GM23338 (cell line): ENCODE results near the gene CBFA2T2. TPM values are rescaled to one million over a fixed set of nuclear protein-coding genes. Genes with fewer than 3 reads are reported as not detected.
"Not testable (repeated sequence)": the region's sequence is repeated elsewhere in the genome, so short reads cannot be mapped to it uniquely, and the experiment has no call there.

ENCODE experiments used
- ATAC-seq: fragments of 200-7000 bp; cut with Tn5 transposase; 3 replicates; pipeline ENCODE4 v1.9.1; 2020
- DNase-seq: peaks from one replicate; pipeline ENCODE4 v3.0.0-alpha.2; 2015; ENCODE audit warnings: low spot score
- H2AFZ ChIP-seq: fragments of 200-600 bp; sonication (generic); 2 replicates; pipeline ENCODE4 v1.8.0; 2016; ENCODE audit warnings: antibody characterized with exemption, mild to moderate bottlenecking, moderate library complexity
- H3F3A ChIP-seq: fragments of 200-600 bp; sonication (generic); replicated peaks from 2 replicates; pipeline ENCODE4 v1.8.0; 2017; ENCODE audit warnings: antibody characterized with exemption, mixed run types, low read depth
- H3K27ac ChIP-seq: fragments of 200-600 bp; sonication (generic); 2 replicates; pipeline ENCODE4 v1.6.1; 2016; ENCODE audit warnings: low read depth
- H3K27me3 ChIP-seq: fragments of 200-600 bp; sonication (generic); 2 replicates; pipeline ENCODE4 v1.8.0; 2016; ENCODE audit warnings: mild to moderate bottlenecking, mixed run types, moderate library complexity; ENCODE audit not compliant: insufficient read depth
- H3K36me3 ChIP-seq: fragments of 200-600 bp; sonication (generic); 2 replicates; pipeline ENCODE4 v1.8.0; 2016; ENCODE audit warnings: mild to moderate bottlenecking; ENCODE audit not compliant: insufficient read depth
- H3K4me1 ChIP-seq: fragments of 200-600 bp; sonication (generic); 2 replicates; pipeline ENCODE4 v1.8.0; 2016; ENCODE audit warnings: mild to moderate bottlenecking, moderate library complexity; ENCODE audit not compliant: insufficient read depth
- H3K4me2 ChIP-seq: fragments of 200-600 bp; sonication (generic); 2 replicates; pipeline ENCODE4 v1.7.1; 2017; ENCODE audit warnings: mixed run types
- H3K4me3 ChIP-seq: fragments of 200-600 bp; sonication (generic); 2 replicates; pipeline ENCODE4 v1.6.1; 2016; ENCODE audit warnings: mixed run types
- H3K79me2 ChIP-seq: fragments of 200-600 bp; sonication (generic); replicated peaks from 2 replicates; pipeline ENCODE4 v1.8.0; 2017; ENCODE audit warnings: mild to moderate bottlenecking; ENCODE audit not compliant: insufficient read depth
- H3K9me2 ChIP-seq: fragments of 200-600 bp; sonication (generic); 2 replicates; pipeline ENCODE4 v1.8.0; 2017; ENCODE audit not compliant: insufficient read depth
- H4K20me1 ChIP-seq: fragments of 200-600 bp; sonication (generic); replicated peaks from 2 replicates; pipeline ENCODE4 v1.8.0; 2017; ENCODE audit warnings: mild to moderate bottlenecking; ENCODE audit not compliant: insufficient read depth
- H3K27ac Mint-ChIP-seq: 2 replicates; pipeline ENCODE4 v1.8.0; 2020; ENCODE audit warnings: inconsistent platforms, mild to moderate bottlenecking, moderate library complexity, mixed read lengths
- H3K27me3 Mint-ChIP-seq: 3 replicates; pipeline ENCODE4 v1.8.0; 2022; ENCODE audit warnings: low read depth, mild to moderate bottlenecking, moderate library complexity, mixed read lengths, inconsistent platforms; ENCODE audit not compliant: insufficient read depth, poor library complexity
- H3K36me3 Mint-ChIP-seq: 3 replicates; pipeline ENCODE4 v1.8.0; 2021; ENCODE audit warnings: low read depth, mild to moderate bottlenecking, inconsistent platforms, moderate library complexity, mixed read lengths
- H3K4me1 Mint-ChIP-seq: 3 replicates; pipeline ENCODE4 v1.8.0; 2020; ENCODE audit warnings: mild to moderate bottlenecking, inconsistent platforms, mixed read lengths
- H3K4me3 Mint-ChIP-seq: 3 replicates; pipeline ENCODE4 v1.8.0; 2021; ENCODE audit warnings: moderate library complexity, mild to moderate bottlenecking, inconsistent platforms, mixed read lengths
- H3K9me3 Mint-ChIP-seq: 3 replicates; pipeline ENCODE4 v1.8.0; 2020; ENCODE audit warnings: moderate library complexity, mild to moderate bottlenecking, inconsistent platforms, mixed read lengths
- CTCF ChIP-seq, 2 experiments: fragments of 200-600 bp in 1 of 2; sonication (generic) in 1 of 2; conservative IDR thresholded peaks; 2 replicates each; pipeline versions ENCODE4 v1.5.1 to v1.6.1; 2016 to 2017; ENCODE audit warnings: antibody characterized with exemption in 2 of 2, low read depth in 2 of 2, mild to moderate bottlenecking in 2 of 2, moderate library complexity in 1 of 2
- ETS1 ChIP-seq: IDR thresholded peaks from 2 replicates; pipeline ENCODE4 v1.6.1; 2016; ENCODE audit warnings: antibody characterized with exemption
- EZH2 ChIP-seq: fragments of 200-600 bp; sonication (generic); IDR thresholded peaks from one replicate; pipeline ENCODE4 v1.8.0; 2017; ENCODE audit warnings: antibody characterized with exemption, mild to moderate bottlenecking, low read depth; ENCODE audit not compliant: unreplicated experiment
- NANOG ChIP-seq: IDR thresholded peaks from 2 replicates; pipeline ENCODE4 v1.6.1; 2016; ENCODE audit warnings: antibody characterized with exemption, borderline replicate concordance
- POLR2AphosphoS5 ChIP-seq: IDR thresholded peaks from 2 replicates; pipeline ENCODE4 v1.6.1; 2016; ENCODE audit warnings: antibody characterized with exemption, low read depth
- ZNF114 ChIP-seq: fragments of 250-450 bp; sonication (Bioruptor Pico); IDR thresholded peaks from 2 replicates; pipeline ENCODE4 v1.5.0; 2020; ENCODE audit warnings: mild to moderate bottlenecking, moderate library complexity
- ZNF331 ChIP-seq: fragments of 250-450 bp; sonication (Bioruptor Pico); IDR thresholded peaks from 2 replicates; pipeline ENCODE4 v1.5.0; 2020; ENCODE audit warnings: low read depth, mild to moderate bottlenecking, moderate library complexity
- ZNF462 ChIP-seq: fragments of 250-450 bp; sonication (Bioruptor Pico); IDR thresholded peaks from 2 replicates; pipeline ENCODE4 v1.5.0; 2020; ENCODE audit warnings: mild to moderate bottlenecking, moderate library complexity
- polyA plus RNA-seq: library from polyadenylated mRNA; unstranded; fragments of >200 nt; fragmentation: Nextera tagmentation; extraction: Ambion mirVana; gene quantifications from 2 replicates; pipeline ENCODE4 v1.2.1, GENCODE V29; 2016
- total RNA-seq: library from RNA; depleted of rRNA; stranded (reverse); fragments of >200 nt; shearing (Covaris generic); gene quantifications from 2 replicates; pipeline ENCODE4 v1.2.3, GENCODE V29; 2014
- TF ChIP-seq, protein P1 (sequence below): IDR thresholded peaks from one replicate; pipeline ENCODE4 v1.6.1; 2018; ENCODE audit warnings: antibody characterized with exemption; ENCODE audit not compliant: unreplicated experiment

Gene CBFA2T2
- total and polyA plus RNA-seq, 2 experiments from 2014 or later = 12.7 to 15.8 TPM

- not testable (repeated sequence) for H3K4me3 ChIP-seq, H3K4me3 Mint-ChIP-seq, H3K4me1 ChIP-seq, H3K79me2 ChIP-seq, H2AFZ ChIP-seq, H3K27me3 ChIP-seq, H3K4me2 ChIP-seq, H3K4me1 Mint-ChIP-seq, DNase-seq, H3K9me2 ChIP-seq, H3K36me3 ChIP-seq, H3K27me3 Mint-ChIP-seq, H3F3A ChIP-seq, ATAC-seq, H3K27ac Mint-ChIP-seq, H4K20me1 ChIP-seq, H3K27ac ChIP-seq
- peaks cover 23% of the 10 kb centered on the region for H3K9me3 Mint-ChIP-seq
- peaks cover 13% of the 10 kb centered on the region for H3K36me3 Mint-ChIP-seq
These were observed 45.8 kb downstream of the CBFA2T2 start for GRCh38 chr20:33535717-33536116.

DNA sequence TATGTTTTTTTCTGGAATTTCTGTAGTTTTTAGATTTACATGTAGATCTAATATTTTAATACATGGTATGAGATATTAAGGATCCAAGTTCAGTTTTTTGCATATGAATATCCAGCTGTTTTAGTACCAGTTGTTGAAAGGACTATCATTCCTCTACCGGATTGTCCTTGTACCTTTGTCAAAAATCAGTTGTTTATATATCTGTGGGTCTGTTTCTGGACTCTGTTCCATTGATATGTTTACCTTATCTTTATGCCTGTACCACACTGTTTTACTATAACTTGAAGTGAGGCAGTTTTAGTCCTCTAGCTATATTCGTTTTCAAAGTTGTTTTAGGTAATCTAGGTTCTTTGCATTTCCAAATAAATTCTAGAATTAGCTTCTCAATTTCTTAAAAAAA is 47.7 kb downstream of the CBFA2T2 start:
- Mint-ChIP-seq H3K4me3 (no peak overlapping the region), H3K27ac (no peak overlapping the region), H3K9me3 (peaks cover 23% of the 10 kb centered on the region), H3K27me3 (no peaks in the 10 kb centered on the region), H3K36me3 (peaks cover 13% of the 10 kb centered on the region), H3K4me1 (no peaks in the 10 kb centered on the region)
- Histone ChIP-seq H3K4me1 (no peaks in the 10 kb centered on the region), H3K27me3 (no peaks in the 10 kb centered on the region), H3K9me2 (no peaks in the 10 kb centered on the region), H3K4me2 (no peak overlapping the region), H3K79me2 (0 out of 2 replicates have a peak, but pooled peaks cover 14% of the 10 kb centered on the region), H3K36me3 (peaks cover 4% of the 10 kb centered on the region; the same call in 1 of the 2 replicates), H3K4me3 (no peak overlapping the region), H3F3A (no peaks in the 10 kb centered on the region), H3K27ac (no peak overlapping the region), H4K20me1 (peaks cover 7% of the 10 kb centered on the region; the same call in 1 of the 2 replicates), H2AFZ (no peak overlapping the region)
- DNase-seq (no peak), ATAC-seq (no peak)
- TF ChIP-seq POLR2AphosphoS5 (no peak), CTCF (conservative IDR thresholded peaks at IDR 0.05; ENCODE audit: low read depth in 2 of 2) (no peak), EZH2 (no peak), NANOG (no peak), ETS1 (no peak), ZNF462 (CRISPR knock-in tag) (no peak), ZNF114 (CRISPR knock-in tag) (no peak), ZNF331 (no peak)
- TF ChIP-seq, protein P1, sequence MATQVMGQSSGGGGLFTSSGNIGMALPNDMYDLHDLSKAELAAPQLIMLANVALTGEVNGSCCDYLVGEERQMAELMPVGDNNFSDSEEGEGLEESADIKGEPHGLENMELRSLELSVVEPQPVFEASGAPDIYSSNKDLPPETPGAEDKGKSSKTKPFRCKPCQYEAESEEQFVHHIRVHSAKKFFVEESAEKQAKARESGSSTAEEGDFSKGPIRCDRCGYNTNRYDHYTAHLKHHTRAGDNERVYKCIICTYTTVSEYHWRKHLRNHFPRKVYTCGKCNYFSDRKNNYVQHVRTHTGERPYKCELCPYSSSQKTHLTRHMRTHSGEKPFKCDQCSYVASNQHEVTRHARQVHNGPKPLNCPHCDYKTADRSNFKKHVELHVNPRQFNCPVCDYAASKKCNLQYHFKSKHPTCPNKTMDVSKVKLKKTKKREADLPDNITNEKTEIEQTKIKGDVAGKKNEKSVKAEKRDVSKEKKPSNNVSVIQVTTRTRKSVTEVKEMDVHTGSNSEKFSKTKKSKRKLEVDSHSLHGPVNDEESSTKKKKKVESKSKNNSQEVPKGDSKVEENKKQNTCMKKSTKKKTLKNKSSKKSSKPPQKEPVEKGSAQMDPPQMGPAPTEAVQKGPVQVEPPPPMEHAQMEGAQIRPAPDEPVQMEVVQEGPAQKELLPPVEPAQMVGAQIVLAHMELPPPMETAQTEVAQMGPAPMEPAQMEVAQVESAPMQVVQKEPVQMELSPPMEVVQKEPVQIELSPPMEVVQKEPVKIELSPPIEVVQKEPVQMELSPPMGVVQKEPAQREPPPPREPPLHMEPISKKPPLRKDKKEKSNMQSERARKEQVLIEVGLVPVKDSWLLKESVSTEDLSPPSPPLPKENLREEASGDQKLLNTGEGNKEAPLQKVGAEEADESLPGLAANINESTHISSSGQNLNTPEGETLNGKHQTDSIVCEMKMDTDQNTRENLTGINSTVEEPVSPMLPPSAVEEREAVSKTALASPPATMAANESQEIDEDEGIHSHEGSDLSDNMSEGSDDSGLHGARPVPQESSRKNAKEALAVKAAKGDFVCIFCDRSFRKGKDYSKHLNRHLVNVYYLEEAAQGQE = no peak
